Fibroblast of pulmonary artery (primary cell): Measurements from ENCODE around the gene EHMT1.

ENCODE experiments used
- DNase-seq: peaks from one replicate; pipeline ENCODE4 v3.0.0-alpha.2; 2010; ENCODE audit warnings: low read depth
- H3K4me3 ChIP-seq: replicated peaks from 2 replicates; pipeline ENCODE4 v1.5.1; 2011; ENCODE audit warnings: low read depth, mild to moderate bottlenecking, control low read depth, low read length, moderate library complexity
- TF ChIP-seq, protein P1 (sequence below): IDR thresholded peaks from 2 replicates; pipeline ENCODE4 v1.5.1; 2011; ENCODE audit warnings: mild to moderate bottlenecking, control low read depth, low read length, inconsistent platforms; ENCODE audit errors: missing control alignments

Gene EHMT1

DNA sequence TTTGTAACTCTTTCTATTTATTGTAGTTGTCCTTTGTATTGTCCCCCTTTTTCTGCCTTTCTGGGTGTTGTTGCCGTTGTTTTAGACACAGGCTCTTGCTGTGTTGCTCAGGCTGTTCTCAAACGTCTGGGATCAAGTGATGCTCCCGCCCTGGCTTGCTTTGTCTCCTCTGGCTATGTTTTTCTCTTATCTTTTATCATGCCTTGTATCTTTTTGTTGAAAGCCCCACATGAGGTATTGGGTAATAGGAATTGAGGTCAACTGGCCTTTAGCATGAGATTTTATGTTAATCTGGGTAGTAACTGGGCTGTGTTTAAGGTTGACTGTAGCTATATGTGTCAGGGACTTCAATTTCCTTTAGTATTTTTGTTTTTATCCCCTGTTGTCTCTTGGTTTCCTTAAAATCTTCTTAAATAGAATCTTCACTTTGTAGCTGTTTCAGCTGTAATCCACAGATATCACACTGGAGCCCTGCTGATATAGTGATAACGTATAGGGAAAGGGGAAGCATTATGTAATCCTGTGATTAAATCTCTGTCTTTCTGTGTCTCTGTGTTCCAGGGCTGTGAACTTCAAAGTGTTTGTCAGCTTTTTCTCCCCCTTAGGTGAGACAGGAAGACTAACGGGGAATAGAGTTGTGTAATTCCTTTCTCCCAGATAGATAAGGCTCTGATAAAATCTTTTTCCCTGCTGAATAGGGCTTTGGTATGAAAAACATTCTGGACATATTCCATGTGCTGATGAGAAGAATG is 232.9 kb downstream of the EHMT1 start:
- TF ChIP-seq, protein P1, sequence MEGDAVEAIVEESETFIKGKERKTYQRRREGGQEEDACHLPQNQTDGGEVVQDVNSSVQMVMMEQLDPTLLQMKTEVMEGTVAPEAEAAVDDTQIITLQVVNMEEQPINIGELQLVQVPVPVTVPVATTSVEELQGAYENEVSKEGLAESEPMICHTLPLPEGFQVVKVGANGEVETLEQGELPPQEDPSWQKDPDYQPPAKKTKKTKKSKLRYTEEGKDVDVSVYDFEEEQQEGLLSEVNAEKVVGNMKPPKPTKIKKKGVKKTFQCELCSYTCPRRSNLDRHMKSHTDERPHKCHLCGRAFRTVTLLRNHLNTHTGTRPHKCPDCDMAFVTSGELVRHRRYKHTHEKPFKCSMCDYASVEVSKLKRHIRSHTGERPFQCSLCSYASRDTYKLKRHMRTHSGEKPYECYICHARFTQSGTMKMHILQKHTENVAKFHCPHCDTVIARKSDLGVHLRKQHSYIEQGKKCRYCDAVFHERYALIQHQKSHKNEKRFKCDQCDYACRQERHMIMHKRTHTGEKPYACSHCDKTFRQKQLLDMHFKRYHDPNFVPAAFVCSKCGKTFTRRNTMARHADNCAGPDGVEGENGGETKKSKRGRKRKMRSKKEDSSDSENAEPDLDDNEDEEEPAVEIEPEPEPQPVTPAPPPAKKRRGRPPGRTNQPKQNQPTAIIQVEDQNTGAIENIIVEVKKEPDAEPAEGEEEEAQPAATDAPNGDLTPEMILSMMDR, result no peak
- H3K4me3 ChIP-seq, result no peak overlapping the region

DNA sequence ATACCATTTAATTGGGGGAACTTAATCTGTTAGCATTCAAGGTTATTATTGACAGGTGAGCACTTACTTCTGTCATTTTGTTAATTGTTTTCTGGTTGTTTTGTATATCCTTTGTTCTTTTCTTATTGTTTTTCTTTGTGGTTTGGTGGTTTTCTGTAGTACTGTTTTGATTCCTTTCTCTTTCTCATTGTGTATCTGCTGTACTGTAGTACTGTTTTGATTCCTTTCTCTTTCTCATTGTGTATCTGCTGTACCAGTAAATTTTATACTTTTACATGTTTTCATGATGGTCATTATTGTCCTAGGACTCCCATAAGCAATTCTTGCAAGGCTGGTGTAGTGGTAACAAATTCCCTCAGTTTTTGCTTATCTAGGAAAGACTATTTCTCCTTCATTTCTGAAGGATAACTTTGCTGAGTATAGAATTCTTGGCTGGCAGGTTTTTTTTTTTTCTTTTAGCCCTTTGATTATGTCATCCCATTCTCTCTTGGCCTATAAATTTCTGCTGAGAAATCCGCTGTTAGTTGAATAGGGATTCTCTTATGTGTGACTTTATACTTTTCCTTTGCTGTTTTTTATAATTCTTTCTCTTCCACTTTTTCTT is 234.7 kb downstream of the EHMT1 start:
- TF ChIP-seq, protein P1, result no peak
- DNase-seq, result no peak
- H3K4me3 ChIP-seq, result no peak overlapping the region

More for the DNA sequence above, 232.9 kb downstream of the EHMT1 start:
- no peak for DNase-seq

DNA sequence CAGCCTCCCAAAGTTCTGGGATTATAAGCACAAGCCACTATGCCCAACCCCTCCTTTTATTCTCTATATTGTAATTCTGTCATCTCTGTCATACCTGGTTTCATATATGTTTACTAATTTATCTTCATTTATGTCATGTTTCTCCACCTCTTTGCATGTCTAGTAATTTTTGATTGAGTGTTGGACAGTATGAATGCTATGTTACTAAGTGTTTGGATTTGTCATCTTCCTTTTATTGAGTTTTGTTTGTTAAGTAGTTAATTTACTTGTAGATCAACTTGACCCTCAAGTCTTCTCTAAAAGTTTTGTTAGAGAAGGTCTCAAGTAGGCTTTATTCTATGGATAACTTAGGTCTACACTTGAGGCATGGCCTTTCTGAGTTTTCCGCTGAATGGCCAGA is 241.6 kb downstream of the EHMT1 start:
- TF ChIP-seq, protein P1, result no peak
- H3K4me3 ChIP-seq, result no peak overlapping the region
- no peak for DNase-seq

DNA sequence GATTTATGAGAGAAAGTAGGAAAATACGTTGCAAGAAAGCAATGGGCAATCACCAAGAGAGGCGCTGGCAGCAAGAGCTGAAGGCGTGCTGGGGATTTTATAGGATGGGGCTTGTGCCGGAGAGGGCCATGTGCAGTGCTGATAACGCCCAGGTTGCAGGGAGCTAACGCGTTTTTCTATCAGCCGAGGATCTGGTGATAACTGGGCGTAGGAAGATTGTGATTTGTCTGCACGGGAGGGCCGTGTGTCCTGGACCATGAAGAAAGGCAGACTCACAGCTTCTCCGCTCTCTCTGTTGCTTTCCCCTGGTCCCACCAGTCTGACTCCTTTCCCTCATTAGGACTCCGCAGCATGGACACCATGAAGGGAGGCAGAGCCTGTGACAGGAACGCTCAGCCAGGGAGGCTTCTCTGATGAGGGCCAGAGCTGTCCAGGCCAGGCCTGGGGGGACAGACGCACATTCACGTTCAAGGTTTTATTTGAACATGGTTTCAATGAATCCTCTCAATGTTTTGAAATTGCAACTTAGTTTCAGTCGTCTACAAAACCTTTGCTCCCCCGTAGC is 246.9 kb downstream of the EHMT1 start:
- TF ChIP-seq, protein P1, result no peak
- DNase-seq, result no peak
- H3K4me3 ChIP-seq, result no peak overlapping the region

DNA sequence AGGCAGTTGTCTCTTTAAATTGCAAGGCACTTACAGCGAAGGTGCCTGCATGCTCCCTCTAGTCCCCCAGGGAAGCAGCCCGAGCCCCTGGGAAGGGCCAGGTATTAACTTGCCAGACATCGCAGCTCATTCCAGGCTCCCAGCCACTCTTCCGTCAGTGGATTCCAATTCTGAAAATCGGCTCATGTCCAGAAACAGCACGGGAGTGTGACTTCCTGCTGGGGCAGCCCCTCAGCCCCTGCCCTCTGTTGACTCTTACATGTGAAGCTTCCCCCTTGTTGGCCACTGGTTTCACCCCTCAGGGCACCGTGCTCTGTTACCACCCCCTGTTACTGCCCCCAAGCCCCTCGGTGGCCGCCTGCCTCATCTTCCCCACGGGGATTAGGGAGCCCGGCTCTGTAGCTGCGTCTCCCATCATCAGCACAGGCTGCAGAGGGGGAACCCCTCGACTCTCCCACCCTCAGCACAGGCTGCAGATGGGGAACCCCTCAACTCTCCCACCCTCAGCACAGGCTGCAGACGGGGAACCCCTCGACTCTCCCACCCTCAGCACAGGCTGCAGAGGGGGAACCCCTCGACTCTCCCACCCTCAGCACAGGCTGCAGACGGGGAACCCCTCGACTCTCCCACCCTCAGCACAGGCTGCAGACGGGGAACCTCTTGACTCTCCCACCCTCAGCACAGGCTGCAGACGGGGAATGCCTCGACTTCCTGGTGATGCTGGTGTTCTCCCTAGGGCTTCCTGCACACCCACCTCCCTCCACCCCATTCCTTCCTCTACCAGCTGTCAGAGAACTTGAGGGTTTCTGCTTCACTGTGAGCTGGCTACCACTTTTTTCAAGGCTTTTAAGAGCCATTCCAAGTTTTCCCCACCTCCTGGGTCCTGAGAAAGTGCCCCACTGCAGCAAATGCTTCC is 247.7 kb downstream of the EHMT1 start:
- no peak for DNase-seq
- TF ChIP-seq, protein P1, result no peak
- H3K4me3 ChIP-seq, result no peak overlapping the region

DNA sequence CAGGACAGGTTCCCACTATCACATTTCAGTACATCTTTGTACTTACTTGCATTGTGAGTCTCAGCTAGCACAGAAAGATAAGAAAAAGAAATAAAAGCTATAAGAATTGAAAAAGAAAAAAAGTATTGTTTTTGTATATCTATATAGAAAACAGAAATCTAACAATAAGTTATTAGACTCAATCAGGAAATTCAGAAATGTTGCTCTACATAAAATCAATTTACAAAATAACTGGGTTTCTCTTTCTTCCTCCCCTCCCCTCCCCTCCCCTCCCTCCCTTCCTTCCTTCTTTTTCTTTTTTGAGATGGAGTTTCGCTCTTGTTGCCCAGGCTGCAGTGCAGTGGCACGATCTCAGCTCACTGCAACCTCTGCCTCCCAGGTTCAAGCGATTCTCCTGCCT is 251.6 kb downstream of the EHMT1 start:
- TF ChIP-seq, protein P1, result no peak
- no peak overlapping the region for H3K4me3 ChIP-seq
- DNase-seq, result no peak
